Caco-2 (cell line): ENCODE results near the gene SLC6A7. TPM values are rescaled to one million over a fixed set of nuclear protein-coding genes. Genes with fewer than 3 reads are reported as not detected.
A peak's percentile ranks its signal among the peaks of the same experiment; 100 is the strongest.
"Not testable (repeated sequence)": the region's sequence is repeated elsewhere in the genome, so short reads cannot be mapped to it uniquely, and the experiment has no call there.

Source experiments
- BruUV-seq: library from RNA; stranded (reverse); fragments of 400-500 nt; replicated peaks from 2 replicates; lab custom pipeline; 2021; lab: Mats Ljungman, UMichigan
- CTCF ChIA-PET: fragments of 300-600 bp; sonication (Branson Sonifier 250); formaldehyde crosslinking; loops from one replicate; lab custom pipeline; 2022; ENCODE audit warnings: antibody characterized with exemption; lab: Charles Lee
- POLR2A ChIA-PET: fragments of 300-600 bp; sonication (Branson Sonifier 250); formaldehyde crosslinking; loops from one replicate; lab custom pipeline; 2022; ENCODE audit warnings: antibody characterized with exemption; lab: Charles Lee
- DNase-seq, 2 experiments: peaks; one replicate each; pipeline versions ENCODE4 v3.0.0 to v3.0.0-alpha.2; 2020 to 2022
- H3K27me3 ChIP-seq: replicated peaks from 2 replicates; pipeline ENCODE4 v1.6.0; 2011; ENCODE audit warnings: low read length; ENCODE audit not compliant: control insufficient read depth, insufficient read depth
- H3K36me3 ChIP-seq: 2 replicates; pipeline ENCODE4 v1.5.1; 2011; ENCODE audit warnings: low read length; ENCODE audit not compliant: control insufficient read depth, insufficient read depth
- H3K4me1 ChIP-seq: fragments of 250-450 bp; sonication (Bioruptor Pico); 2 replicates; pipeline ENCODE4 v1.5.1; 2020; ENCODE audit warnings: mild to moderate bottlenecking
- H3K4me3 ChIP-seq: 2 replicates; pipeline ENCODE4 v1.5.1; 2011; ENCODE audit warnings: low read depth, mild to moderate bottlenecking, control low read depth, low read length
- H3K9me3 ChIP-seq: fragments of 250-450 bp; sonication (Bioruptor Pico); 2 replicates; pipeline ENCODE4 v1.5.1; 2020; ENCODE audit warnings: mild to moderate bottlenecking, moderate library complexity
- H3K27ac Mint-ChIP-seq: one replicate; pipeline ENCODE4 v1.8.0; 2022; ENCODE audit warnings: mixed read lengths; ENCODE audit not compliant: unreplicated experiment
- H3K27me3 Mint-ChIP-seq: one replicate; pipeline ENCODE4 v1.8.0; 2022; ENCODE audit warnings: mixed read lengths; ENCODE audit not compliant: insufficient read depth, unreplicated experiment
- H3K36me3 Mint-ChIP-seq: one replicate; pipeline ENCODE4 v1.8.0; 2022; ENCODE audit warnings: mild to moderate bottlenecking, mixed read lengths; ENCODE audit not compliant: insufficient read depth, unreplicated experiment
- H3K4me1 Mint-ChIP-seq: one replicate; pipeline ENCODE4 v1.8.0; 2022; ENCODE audit warnings: low read depth, mixed read lengths; ENCODE audit not compliant: unreplicated experiment
- H3K4me3 Mint-ChIP-seq: one replicate; pipeline ENCODE4 v1.8.0; 2022; ENCODE audit warnings: mild to moderate bottlenecking, moderate library complexity, mixed read lengths; ENCODE audit not compliant: unreplicated experiment
- H3K9me3 Mint-ChIP-seq: one replicate; pipeline ENCODE4 v1.8.0; 2022; ENCODE audit warnings: mixed read lengths; ENCODE audit not compliant: unreplicated experiment
- intact Hi-C: fragments of 100-400 bp; cut with micrococcal nuclease; formaldehyde crosslinking; loops from one replicate; pipeline ENCODE4 v1.10.0; 2022; ENCODE audit not compliant: unreplicated experiment
- total RNA-seq: library from RNA; stranded (reverse); gene quantifications from 2 replicates; pipeline ENCODE4 v1.2.3, GENCODE V29; 2022
- TF ChIP-seq, protein P1 (sequence below), 2 experiments: fragments of 200-600 bp in 1 of 2; IDR thresholded peaks; 1 replicate in 1 of 2; 2 replicates in 1 of 2; pipeline versions ENCODE4 v1.5.1 to v1.8.0; 2011 to 2022; ENCODE audit warnings: antibody characterized with exemption in 1 of 2, control low read depth in 1 of 2, inconsistent platforms in 1 of 2, low read depth in 1 of 2, low read length in 1 of 2, mild to moderate bottlenecking in 1 of 2, moderate library complexity in 1 of 2; ENCODE audit not compliant: insufficient read depth in 1 of 2, severe bottlenecking in 1 of 2, unreplicated experiment in 1 of 2

SLC6A7 gene
- total RNA-seq, 1 experiment from 2014 or later = not detected

DNA sequence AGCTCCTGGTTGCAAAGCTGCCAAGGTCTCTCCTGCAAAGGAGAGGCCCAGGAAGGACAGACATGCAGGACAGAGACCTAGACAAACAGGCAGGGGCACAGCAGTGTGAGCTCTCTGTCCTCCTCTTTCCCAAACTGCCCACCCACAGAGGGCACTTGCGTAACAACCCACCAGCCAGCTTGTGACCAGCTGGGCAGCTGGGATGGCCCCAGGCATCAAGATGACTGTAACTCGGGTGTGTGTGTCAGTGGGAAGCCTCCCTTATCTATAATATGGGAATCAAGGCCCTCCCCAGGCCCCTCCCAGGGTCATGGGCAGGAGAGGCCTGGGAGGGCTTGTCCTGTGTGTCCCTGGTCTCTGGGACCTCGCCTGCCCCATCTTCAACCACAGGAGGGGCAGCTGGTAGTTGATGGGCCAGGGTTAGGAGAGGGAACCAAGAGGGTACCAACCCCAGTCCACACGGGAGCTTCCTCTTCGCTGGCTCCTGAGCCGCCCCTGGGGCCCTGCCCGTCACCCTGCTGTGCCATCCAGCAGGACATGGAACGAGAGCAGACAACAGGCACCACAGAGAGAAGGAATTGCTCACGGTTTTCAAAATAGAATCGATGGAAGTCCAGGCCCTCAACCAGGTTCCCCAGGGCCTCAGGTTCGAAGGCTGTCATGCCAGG, 37.9 kb downstream of the SLC6A7 start:
- no TSS peak for BruUV-seq

DNA sequence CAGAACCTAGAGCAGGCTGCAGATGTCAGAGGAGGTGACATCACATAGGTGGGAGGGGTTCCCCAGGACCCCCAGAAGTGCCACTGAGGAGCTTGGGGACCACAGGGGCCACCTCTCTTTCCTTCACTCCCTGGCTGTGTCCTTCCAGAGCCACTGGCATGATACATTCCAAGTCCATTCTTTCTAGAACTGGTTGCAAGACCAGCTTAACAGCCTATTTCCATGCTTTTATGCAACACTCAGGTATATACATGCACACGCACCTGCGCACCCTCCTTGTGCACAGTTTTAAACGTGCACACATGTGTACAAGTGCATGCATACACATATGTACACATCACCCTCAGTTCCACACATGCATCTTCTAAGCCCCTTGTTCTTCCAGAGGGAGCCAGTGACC, 39.7 kb downstream of the SLC6A7 start:
- no peak overlapping the region for H3K4me3 ChIP-seq
- no TSS peak for BruUV-seq
- Mint-ChIP-seq H3K27me3 (no peaks in the 10 kb centered on the region), H3K27ac (no peak overlapping the region), H3K4me3 (no peak overlapping the region), H3K9me3 (no peaks in the 10 kb centered on the region), H3K4me1 (no peaks in the 10 kb centered on the region), H3K36me3 (no peaks in the 10 kb centered on the region)
- intact Hi-C loops = no loop called here
- H3K4me1 ChIP-seq = no peaks in the 10 kb centered on the region
- no peaks in the 10 kb centered on the region for H3K9me3 ChIP-seq
- ChIA-PET CTCF (interaction anchor here (0.6 kb wide), 2 partner anchors 11 to 68 kb away, joined by 3 read pairs; no protein-coding TSS in a partner anchor), POLR2A (no interaction called here)
- DNase-seq = no peak
- H3K27me3 ChIP-seq = no peaks in the 10 kb centered on the region
- no peaks in the 10 kb centered on the region for H3K36me3 ChIP-seq
- TF ChIP-seq, protein P1, sequence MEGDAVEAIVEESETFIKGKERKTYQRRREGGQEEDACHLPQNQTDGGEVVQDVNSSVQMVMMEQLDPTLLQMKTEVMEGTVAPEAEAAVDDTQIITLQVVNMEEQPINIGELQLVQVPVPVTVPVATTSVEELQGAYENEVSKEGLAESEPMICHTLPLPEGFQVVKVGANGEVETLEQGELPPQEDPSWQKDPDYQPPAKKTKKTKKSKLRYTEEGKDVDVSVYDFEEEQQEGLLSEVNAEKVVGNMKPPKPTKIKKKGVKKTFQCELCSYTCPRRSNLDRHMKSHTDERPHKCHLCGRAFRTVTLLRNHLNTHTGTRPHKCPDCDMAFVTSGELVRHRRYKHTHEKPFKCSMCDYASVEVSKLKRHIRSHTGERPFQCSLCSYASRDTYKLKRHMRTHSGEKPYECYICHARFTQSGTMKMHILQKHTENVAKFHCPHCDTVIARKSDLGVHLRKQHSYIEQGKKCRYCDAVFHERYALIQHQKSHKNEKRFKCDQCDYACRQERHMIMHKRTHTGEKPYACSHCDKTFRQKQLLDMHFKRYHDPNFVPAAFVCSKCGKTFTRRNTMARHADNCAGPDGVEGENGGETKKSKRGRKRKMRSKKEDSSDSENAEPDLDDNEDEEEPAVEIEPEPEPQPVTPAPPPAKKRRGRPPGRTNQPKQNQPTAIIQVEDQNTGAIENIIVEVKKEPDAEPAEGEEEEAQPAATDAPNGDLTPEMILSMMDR (IDR thresholded peaks at IDR 0.05; ENCODE audit: insufficient read depth in 1 of 2, low read depth in 1 of 2, low read length in 1 of 2, severe bottlenecking in 1 of 2, unreplicated experiment in 1 of 2) = no peak

More for the DNA sequence above, 37.9 kb downstream of the SLC6A7 start:
- Mint-ChIP-seq H3K27ac (no peak overlapping the region), H3K4me1 (no peaks in the 10 kb centered on the region), H3K9me3 (no peaks in the 10 kb centered on the region), H3K36me3 (no peaks in the 10 kb centered on the region), H3K27me3 (no peaks in the 10 kb centered on the region), H3K4me3 (no peak overlapping the region)
- no peak for DNase-seq
- Histone ChIP-seq H3K4me1 (no peaks in the 10 kb centered on the region), H3K27me3 (no peaks in the 10 kb centered on the region), H3K36me3 (no peaks in the 10 kb centered on the region), H3K4me3 (no peak overlapping the region), H3K9me3 (no peaks in the 10 kb centered on the region)
- ChIA-PET POLR2A (no interaction called here), CTCF (no interaction called here)
- TF ChIP-seq, protein P1 (IDR thresholded peaks at IDR 0.05; ENCODE audit: insufficient read depth in 1 of 2, low read depth in 1 of 2, low read length in 1 of 2, severe bottlenecking in 1 of 2, unreplicated experiment in 1 of 2) = no peak
- intact Hi-C loops = no loop called here

DNA sequence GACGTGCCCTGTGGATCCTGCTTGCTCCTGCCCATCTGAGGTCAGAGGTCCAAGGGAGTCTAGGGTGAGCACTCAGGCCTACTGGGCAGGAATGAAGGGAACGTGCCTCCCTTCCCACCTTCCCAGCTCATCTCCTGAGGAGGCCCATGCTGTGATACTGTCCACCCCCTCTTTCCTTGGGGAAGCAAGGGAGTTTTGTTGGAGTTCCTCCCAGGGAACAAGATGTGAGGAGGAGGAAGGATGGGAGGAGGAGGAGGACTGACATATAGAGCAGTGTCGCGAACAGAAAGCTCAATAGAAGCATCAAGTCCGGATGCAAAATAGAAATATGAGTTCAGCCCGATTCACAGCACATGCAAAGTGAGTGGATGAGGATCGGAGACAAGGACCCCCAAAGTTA, 41.0 kb downstream of the SLC6A7 start:
- no peaks in the 10 kb centered on the region for H3K27me3 ChIP-seq
- H3K36me3 Mint-ChIP-seq = no peaks in the 10 kb centered on the region
- BruUV-seq = no TSS peak
- H3K27me3 Mint-ChIP-seq = no peaks in the 10 kb centered on the region
- H3K9me3 ChIP-seq = no peaks in the 10 kb centered on the region
- no peak for DNase-seq
- ChIA-PET CTCF (no interaction called here), POLR2A (no interaction called here)
- no peak overlapping the region for H3K4me3 Mint-ChIP-seq
- H3K4me3 ChIP-seq = no peak overlapping the region
- H3K9me3 Mint-ChIP-seq = no peaks in the 10 kb centered on the region
- TF ChIP-seq, protein P1 (IDR thresholded peaks at IDR 0.05; ENCODE audit: insufficient read depth in 1 of 2, low read depth in 1 of 2, low read length in 1 of 2, severe bottlenecking in 1 of 2, unreplicated experiment in 1 of 2) = no peak
- peak overlapping the region; percentile 29 for H3K27ac Mint-ChIP-seq
- H3K4me1 Mint-ChIP-seq = no peaks in the 10 kb centered on the region
- H3K4me1 ChIP-seq = no peaks in the 10 kb centered on the region
- intact Hi-C loops = no loop called here
- no peaks in the 10 kb centered on the region for H3K36me3 ChIP-seq

DNA sequence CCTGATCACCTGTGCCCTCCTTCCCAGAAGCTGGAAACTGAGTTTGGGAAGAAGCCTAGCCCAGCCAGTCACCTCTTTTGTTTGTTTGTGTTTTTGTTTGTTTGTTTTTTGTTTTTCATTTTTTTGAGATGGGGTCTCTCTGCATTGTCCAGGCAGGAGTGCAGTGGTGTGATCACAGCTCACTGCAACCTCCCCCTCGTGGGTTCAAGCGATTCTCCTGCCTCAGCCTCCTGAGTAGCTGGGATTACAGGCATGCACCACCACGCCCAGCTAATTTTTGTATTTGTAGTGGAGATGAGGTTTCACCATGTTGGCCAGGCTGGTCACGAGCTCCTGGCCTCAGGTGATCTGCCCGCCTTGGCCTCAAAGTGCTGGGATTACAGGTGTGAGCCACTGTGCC, 43.8 kb downstream of the SLC6A7 start:
- H3K4me1 ChIP-seq, H3K4me1 Mint-ChIP-seq, H3K27ac Mint-ChIP-seq, H3K36me3 Mint-ChIP-seq, H3K36me3 ChIP-seq, H3K27me3 ChIP-seq, H3K27me3 Mint-ChIP-seq, H3K4me3 Mint-ChIP-seq, BruUV-seq, DNase-seq, H3K4me3 ChIP-seq, H3K9me3 ChIP-seq, intact Hi-C loops, H3K9me3 Mint-ChIP-seq, POLR2A ChIA-PET, CTCF ChIA-PET: not testable (repeated sequence)
